ENCODE data around the gene MMP24. TPM values are rescaled to one million over a fixed set of nuclear protein-coding genes. Genes with fewer than 3 reads are reported as not detected.

The MMP24 gene
- total and polyA plus RNA-seq, 2 of the 13 experiments (the other 11 are each of a cell fraction or from before 2014, with no cell fraction given): 0.29 to 0.35 TPM

- no peak for TF ChIP-seq SIX1 (CRISPR knock-in tag; IDR thresholded peaks at IDR 0.05; ENCODE audit: borderline replicate concordance)
- no peak for TF ChIP-seq ZC3H4 (CRISPR knock-in tag; IDR thresholded peaks at IDR 0.05; ENCODE audit: borderline replicate concordance)
- TF ChIP-seq ZNF672 (CRISPR knock-in tag; IDR thresholded peaks at IDR 0.05): no peak
- TF ChIP-seq U2AF2 (IDR thresholded peaks at IDR 0.05; ENCODE audit: low read depth, low read length): no peak
- TF ChIP-seq HNF4G (IDR thresholded peaks at IDR 0.05; ENCODE audit: borderline replicate concordance, low read depth, low read length): no peak
- 0 out of 2 replicates have a peak, but pooled peaks have one; percentile 31 for TF ChIP-seq HNF4G (CRISPR knock-in tag; IDR thresholded peaks at IDR 0.05; ENCODE audit: borderline replicate concordance, low read depth)
- TF ChIP-seq, protein P1, sequence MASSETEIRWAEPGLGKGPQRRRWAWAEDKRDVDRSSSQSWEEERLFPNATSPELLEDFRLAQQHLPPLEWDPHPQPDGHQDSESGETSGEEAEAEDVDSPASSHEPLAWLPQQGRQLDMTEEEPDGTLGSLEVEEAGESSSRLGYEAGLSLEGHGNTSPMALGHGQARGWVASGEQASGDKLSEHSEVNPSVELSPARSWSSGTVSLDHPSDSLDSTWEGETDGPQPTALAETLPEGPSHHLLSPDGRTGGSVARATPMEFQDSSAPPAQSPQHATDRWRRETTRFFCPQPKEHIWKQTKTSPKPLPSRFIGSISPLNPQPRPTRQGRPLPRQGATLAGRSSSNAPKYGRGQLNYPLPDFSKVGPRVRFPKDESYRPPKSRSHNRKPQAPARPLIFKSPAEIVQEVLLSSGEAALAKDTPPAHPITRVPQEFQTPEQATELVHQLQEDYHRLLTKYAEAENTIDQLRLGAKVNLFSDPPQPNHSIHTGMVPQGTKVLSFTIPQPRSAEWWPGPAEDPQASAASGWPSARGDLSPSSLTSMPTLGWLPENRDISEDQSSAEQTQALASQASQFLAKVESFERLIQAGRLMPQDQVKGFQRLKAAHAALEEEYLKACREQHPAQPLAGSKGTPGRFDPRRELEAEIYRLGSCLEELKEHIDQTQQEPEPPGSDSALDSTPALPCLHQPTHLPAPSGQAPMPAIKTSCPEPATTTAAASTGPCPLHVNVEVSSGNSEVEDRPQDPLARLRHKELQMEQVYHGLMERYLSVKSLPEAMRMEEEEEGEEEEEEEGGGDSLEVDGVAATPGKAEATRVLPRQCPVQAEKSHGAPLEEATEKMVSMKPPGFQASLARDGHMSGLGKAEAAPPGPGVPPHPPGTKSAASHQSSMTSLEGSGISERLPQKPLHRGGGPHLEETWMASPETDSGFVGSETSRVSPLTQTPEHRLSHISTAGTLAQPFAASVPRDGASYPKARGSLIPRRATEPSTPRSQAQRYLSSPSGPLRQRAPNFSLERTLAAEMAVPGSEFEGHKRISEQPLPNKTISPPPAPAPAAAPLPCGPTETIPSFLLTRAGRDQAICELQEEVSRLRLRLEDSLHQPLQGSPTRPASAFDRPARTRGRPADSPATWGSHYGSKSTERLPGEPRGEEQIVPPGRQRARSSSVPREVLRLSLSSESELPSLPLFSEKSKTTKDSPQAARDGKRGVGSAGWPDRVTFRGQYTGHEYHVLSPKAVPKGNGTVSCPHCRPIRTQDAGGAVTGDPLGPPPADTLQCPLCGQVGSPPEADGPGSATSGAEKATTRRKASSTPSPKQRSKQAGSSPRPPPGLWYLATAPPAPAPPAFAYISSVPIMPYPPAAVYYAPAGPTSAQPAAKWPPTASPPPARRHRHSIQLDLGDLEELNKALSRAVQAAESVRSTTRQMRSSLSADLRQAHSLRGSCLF (CRISPR knock-in tag; IDR thresholded peaks at IDR 0.05; ENCODE audit: borderline replicate concordance): no peak
- no peak for TF ChIP-seq DBP (CRISPR knock-in tag; IDR thresholded peaks at IDR 0.05; ENCODE audit: not compliant biosample characterization)
- peak; percentile 34 for TF ChIP-seq PTBP1 (IDR thresholded peaks at IDR 0.05; ENCODE audit: low read depth, low read length, poor library complexity, severe bottlenecking)
- TF ChIP-seq ZNF343 (CRISPR knock-in tag; IDR thresholded peaks at IDR 0.05): no peak
- no peak for TF ChIP-seq NFRKB (IDR thresholded peaks at IDR 0.05)
- peak; percentile 54; the same call in 1 of the 2 replicates for TF ChIP-seq BHLHE40 (IDR thresholded peaks at IDR 0.05; ENCODE audit: low read length)
- TF ChIP-seq PITX1 (CRISPR knock-in tag; IDR thresholded peaks at IDR 0.05): no peak
- TF ChIP-seq, protein P2, sequence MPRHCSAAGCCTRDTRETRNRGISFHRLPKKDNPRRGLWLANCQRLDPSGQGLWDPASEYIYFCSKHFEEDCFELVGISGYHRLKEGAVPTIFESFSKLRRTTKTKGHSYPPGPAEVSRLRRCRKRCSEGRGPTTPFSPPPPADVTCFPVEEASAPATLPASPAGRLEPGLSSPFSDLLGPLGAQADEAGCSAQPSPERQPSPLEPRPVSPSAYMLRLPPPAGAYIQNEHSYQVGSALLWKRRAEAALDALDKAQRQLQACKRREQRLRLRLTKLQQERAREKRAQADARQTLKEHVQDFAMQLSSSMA (CRISPR knock-in tag; IDR thresholded peaks at IDR 0.05): no peak
- TF ChIP-seq, protein P3, sequence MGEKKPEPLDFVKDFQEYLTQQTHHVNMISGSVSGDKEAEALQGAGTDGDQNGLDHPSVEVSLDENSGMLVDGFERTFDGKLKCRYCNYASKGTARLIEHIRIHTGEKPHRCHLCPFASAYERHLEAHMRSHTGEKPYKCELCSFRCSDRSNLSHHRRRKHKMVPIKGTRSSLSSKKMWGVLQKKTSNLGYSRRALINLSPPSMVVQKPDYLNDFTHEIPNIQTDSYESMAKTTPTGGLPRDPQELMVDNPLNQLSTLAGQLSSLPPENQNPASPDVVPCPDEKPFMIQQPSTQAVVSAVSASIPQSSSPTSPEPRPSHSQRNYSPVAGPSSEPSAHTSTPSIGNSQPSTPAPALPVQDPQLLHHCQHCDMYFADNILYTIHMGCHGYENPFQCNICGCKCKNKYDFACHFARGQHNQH (CRISPR knock-in tag; IDR thresholded peaks at IDR 0.05): peak; percentile 66; the same call in 1 of the 2 replicates
- peak; percentile 46; the same call in 1 of the 2 replicates for TF ChIP-seq ZFX (CRISPR knock-in tag; IDR thresholded peaks at IDR 0.05; ENCODE audit: low read depth)
- 0 out of 2 replicates have a peak, but pooled peaks have one; percentile 21 for TF ChIP-seq ZNF44 (CRISPR knock-in tag; IDR thresholded peaks at IDR 0.05)
- no peak for TF ChIP-seq DNMT3B (CRISPR knock-in tag; conservative IDR thresholded peaks at IDR 0.05)
- TF ChIP-seq MXD1 (CRISPR knock-in tag; IDR thresholded peaks at IDR 0.05): 0 out of 2 replicates have a peak, but pooled peaks have one; percentile 48
- TF ChIP-seq ZMYM4 (CRISPR knock-in tag; IDR thresholded peaks at IDR 0.05): peak; percentile 62
- TF ChIP-seq MYC (CRISPR knock-in tag; IDR thresholded peaks at IDR 0.05; ENCODE audit: borderline replicate concordance): peak; percentile 59; the same call in 1 of the 2 replicates
- TF ChIP-seq ZSCAN25 (CRISPR knock-in tag; IDR thresholded peaks at IDR 0.05): no peak; the same call in 1 of the 2 replicates
- no peak for TF ChIP-seq MBD4 (IDR thresholded peaks at IDR 0.05; ENCODE audit: borderline replicate concordance, low read length)
Measured at GRCh38 chr20:35306931-35307517, 80.5 kb downstream of the MMP24 start (continued).

Data from HepG2 (cell line).